SU-DHL-6 (cell line): ENCODE data around the gene BCAS4.

Experiments used
- H2AFZ ChIP-seq: fragments of 200-600 bp; sonication (generic); 2 replicates; pipeline ENCODE4 v1.6.1; 2014; ENCODE audit warnings: low read depth, mild to moderate bottlenecking, moderate library complexity, mixed read lengths, antibody characterized with exemption, low read length; ENCODE audit not compliant: severe bottlenecking
- H3F3A ChIP-seq: fragments of 200-600 bp; shearing (Covaris generic); 2 replicates; pipeline ENCODE4 v1.6.0; 2016; ENCODE audit warnings: antibody characterized with exemption, mild to moderate bottlenecking; ENCODE audit not compliant: insufficient read depth
- H3K27ac ChIP-seq: fragments of 200-600 bp; sonication (generic); 2 replicates; pipeline ENCODE4 v1.5.1; 2016; ENCODE audit warnings: low read depth, mild to moderate bottlenecking, low read length, moderate library complexity, mixed read lengths
- H3K27me3 ChIP-seq: fragments of 200-600 bp; sonication (generic), shearing (Covaris generic); 2 replicates; pipeline ENCODE4 v1.6.0; 2014; ENCODE audit warnings: mild to moderate bottlenecking, low read length
- H3K36me3 ChIP-seq: fragments of 200-600 bp; sonication (generic); 2 replicates; pipeline ENCODE4 v1.6.1; 2014; ENCODE audit warnings: mild to moderate bottlenecking, low read length, mixed read lengths
- H3K4me2 ChIP-seq: fragments of 300-600, 200-600 bp; shearing (Covaris generic), sonication (generic); 2 replicates; pipeline ENCODE4 v1.6.0; 2014; ENCODE audit warnings: low read length, low read depth, mild to moderate bottlenecking; ENCODE audit not compliant: poor library complexity, severe bottlenecking
- H3K4me3 ChIP-seq: fragments of 200-600 bp; sonication (generic); 2 replicates; pipeline ENCODE4 v1.5.1; 2014; ENCODE audit warnings: antibody characterized with exemption, low read length, mild to moderate bottlenecking, mixed read lengths; ENCODE audit not compliant: insufficient read depth, poor library complexity, severe bottlenecking
- H3K79me2 ChIP-seq: fragments of 200-600 bp; sonication (generic); 2 replicates; pipeline ENCODE4 v1.6.1; 2014; ENCODE audit warnings: mild to moderate bottlenecking, low read length, moderate library complexity; ENCODE audit not compliant: insufficient read depth
- H3K9ac ChIP-seq: fragments of 200-600 bp; sonication (generic); 2 replicates; pipeline ENCODE4 v1.7.0; 2014; ENCODE audit warnings: mild to moderate bottlenecking, low read length
- H3K9me2 ChIP-seq: fragments of 200-600 bp; sonication (generic); replicated peaks from 2 replicates; pipeline ENCODE4 v1.6.1; 2014; ENCODE audit warnings: low read length; ENCODE audit not compliant: insufficient read depth
- H3K9me3 ChIP-seq: fragments of 200-600 bp; sonication (generic); 2 replicates; pipeline ENCODE4 v1.6.1; 2014; ENCODE audit warnings: low read length, mixed read lengths; ENCODE audit not compliant: insufficient read depth
- H4K20me1 ChIP-seq: fragments of 200-600 bp; sonication (generic); 2 replicates; pipeline ENCODE4 v1.6.1; 2014; ENCODE audit warnings: low read depth, mild to moderate bottlenecking, antibody characterized with exemption, low read length, moderate library complexity, mixed read lengths
- EZH2phosphoT487 ChIP-seq: fragments of 200-600 bp; sonication (generic), shearing (Covaris generic); conservative IDR thresholded peaks from 2 replicates; pipeline ENCODE4 v1.6.1; 2018; ENCODE audit warnings: mild to moderate bottlenecking, antibody characterized with exemption, low read length, moderate library complexity, mixed read lengths
- TF ChIP-seq, protein P1 (sequence below): fragments of 200-600 bp; sonication (generic); IDR thresholded peaks from one replicate; pipeline ENCODE4 v1.5.1; 2017; ENCODE audit warnings: antibody characterized with exemption, mild to moderate bottlenecking, low read length, moderate library complexity; ENCODE audit not compliant: insufficient read depth, poor library complexity, severe bottlenecking

Gene BCAS4

DNA sequence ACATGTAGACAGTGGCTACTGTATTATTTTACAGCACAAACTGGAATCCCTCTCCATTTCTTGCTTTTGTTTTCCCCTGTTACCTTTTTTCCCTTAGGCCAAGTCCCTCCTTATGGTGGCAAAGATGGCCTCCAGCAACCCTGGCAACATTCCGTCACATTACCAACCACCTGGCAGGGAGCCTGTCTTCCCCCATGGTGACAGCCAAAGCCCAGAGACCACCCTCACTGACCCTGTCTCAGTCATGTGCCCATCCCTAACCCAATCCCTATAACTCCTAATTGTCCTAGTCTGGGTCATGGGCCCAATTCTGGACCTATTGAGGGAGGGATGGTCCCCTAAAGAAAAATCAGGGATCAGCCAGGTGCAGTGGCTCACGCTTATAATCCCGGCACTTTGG lies 35.9 kb upstream of the BCAS4 start:
- Histone ChIP-seq H2AFZ (no peak overlapping the region), H4K20me1 (no peaks in the 10 kb centered on the region), H3K9me3 (no peaks in the 10 kb centered on the region), H3K9ac (no peak overlapping the region), H3K4me3 (no peak overlapping the region), H3K36me3 (no peaks in the 10 kb centered on the region), H3K79me2 (no peaks in the 10 kb centered on the region), H3K9me2 (no peaks in the 10 kb centered on the region), H3K27ac (no peak overlapping the region), H3F3A (no peaks in the 10 kb centered on the region), H3K4me2 (no peak overlapping the region), H3K27me3 (no peaks in the 10 kb centered on the region)
- no peak for TF ChIP-seq EZH2phosphoT487
- TF ChIP-seq, protein P1, sequence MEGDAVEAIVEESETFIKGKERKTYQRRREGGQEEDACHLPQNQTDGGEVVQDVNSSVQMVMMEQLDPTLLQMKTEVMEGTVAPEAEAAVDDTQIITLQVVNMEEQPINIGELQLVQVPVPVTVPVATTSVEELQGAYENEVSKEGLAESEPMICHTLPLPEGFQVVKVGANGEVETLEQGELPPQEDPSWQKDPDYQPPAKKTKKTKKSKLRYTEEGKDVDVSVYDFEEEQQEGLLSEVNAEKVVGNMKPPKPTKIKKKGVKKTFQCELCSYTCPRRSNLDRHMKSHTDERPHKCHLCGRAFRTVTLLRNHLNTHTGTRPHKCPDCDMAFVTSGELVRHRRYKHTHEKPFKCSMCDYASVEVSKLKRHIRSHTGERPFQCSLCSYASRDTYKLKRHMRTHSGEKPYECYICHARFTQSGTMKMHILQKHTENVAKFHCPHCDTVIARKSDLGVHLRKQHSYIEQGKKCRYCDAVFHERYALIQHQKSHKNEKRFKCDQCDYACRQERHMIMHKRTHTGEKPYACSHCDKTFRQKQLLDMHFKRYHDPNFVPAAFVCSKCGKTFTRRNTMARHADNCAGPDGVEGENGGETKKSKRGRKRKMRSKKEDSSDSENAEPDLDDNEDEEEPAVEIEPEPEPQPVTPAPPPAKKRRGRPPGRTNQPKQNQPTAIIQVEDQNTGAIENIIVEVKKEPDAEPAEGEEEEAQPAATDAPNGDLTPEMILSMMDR = no peak

DNA sequence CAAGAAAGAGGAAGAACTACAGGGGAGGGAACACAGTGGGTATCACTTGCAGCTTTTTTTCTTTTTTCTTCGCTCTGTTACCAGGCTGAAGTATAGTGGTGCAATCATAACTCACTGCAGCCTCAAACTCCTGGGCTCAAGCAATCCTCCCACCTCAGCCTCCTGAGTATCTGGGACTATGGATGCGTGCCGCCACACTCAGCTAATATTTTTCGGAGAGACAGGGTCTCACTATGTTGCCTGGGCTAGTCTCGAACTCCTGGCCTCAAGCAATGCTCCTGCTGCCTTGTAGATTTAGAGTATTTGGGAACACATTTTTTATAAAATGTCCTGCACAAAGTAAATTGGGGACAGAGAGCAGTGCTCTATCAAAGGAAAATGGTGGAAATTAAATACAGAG lies 35.2 kb upstream of the BCAS4 start:
- no peaks in the 10 kb centered on the region for H3K9me3 ChIP-seq
- H3K9ac ChIP-seq = no peak overlapping the region
- H3K27me3 ChIP-seq = no peaks in the 10 kb centered on the region
- no peak overlapping the region for H3K27ac ChIP-seq
- H3K9me2 ChIP-seq = no peaks in the 10 kb centered on the region
- TF ChIP-seq, protein P1 = no peak
- no peak for TF ChIP-seq EZH2phosphoT487
- no peaks in the 10 kb centered on the region for H3K79me2 ChIP-seq
- H3F3A ChIP-seq = no peaks in the 10 kb centered on the region
- H4K20me1 ChIP-seq = no peaks in the 10 kb centered on the region
- H3K4me3 ChIP-seq = no peak overlapping the region
- H2AFZ ChIP-seq = no peak overlapping the region
- no peak overlapping the region for H3K4me2 ChIP-seq
- H3K36me3 ChIP-seq = no peaks in the 10 kb centered on the region

- Histone ChIP-seq H3K9me3 (no peaks in the 10 kb centered on the region), H3F3A (no peaks in the 10 kb centered on the region), H3K27me3 (no peaks in the 10 kb centered on the region), H3K4me3 (no peak overlapping the region), H2AFZ (no peak overlapping the region), H3K27ac (no peak overlapping the region), H3K4me2 (no peak overlapping the region), H3K36me3 (no peaks in the 10 kb centered on the region), H4K20me1 (no peaks in the 10 kb centered on the region), H3K79me2 (no peaks in the 10 kb centered on the region), H3K9ac (no peak overlapping the region), H3K9me2 (no peaks in the 10 kb centered on the region)
- TF ChIP-seq EZH2phosphoT487 = no peak
- TF ChIP-seq, protein P1 = no peak
These were observed 32.8 kb upstream of the BCAS4 start for GRCh38 chr20:50762045-50762422.
